Measurements from ENCODE around the gene TVP23C. TPM values are rescaled to one million over a fixed set of nuclear protein-coding genes. Genes with fewer than 3 reads are reported as not detected.

TVP23C gene
- polyA plus RNA-seq, 3 donors = 16.3 to 20.2 (median 16.8) TPM

DNA sequence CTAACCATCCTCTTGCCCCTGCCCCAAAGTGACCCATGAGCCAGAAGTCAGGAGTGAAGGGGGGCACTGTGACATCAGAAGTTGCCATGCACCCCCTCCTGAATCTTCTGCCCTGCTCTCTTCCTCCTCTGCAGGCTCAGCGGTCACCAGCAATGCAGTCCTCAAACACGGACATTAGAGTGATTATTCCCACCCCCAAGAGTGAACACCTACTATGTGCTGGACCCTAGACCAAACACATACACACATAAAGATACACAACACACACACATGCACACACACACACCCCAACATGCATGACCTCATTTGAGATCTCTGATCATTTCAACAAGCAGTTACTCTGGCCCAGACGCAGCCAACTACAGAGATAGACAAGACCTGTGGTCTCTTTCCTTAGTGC, 95.7 kb downstream of the TVP23C start, which contains the start of gene CDRT4:
TSS of gene CDRT4 (minus strand) at position 30 of the 400 bp plus-strand sequence. CDS start 27,383 bp downstream, outside the sequence.
- no peak for DNase-seq (ENCODE audit: low read depth in 3 of 3, low spot score in 2 of 3)

DNA sequence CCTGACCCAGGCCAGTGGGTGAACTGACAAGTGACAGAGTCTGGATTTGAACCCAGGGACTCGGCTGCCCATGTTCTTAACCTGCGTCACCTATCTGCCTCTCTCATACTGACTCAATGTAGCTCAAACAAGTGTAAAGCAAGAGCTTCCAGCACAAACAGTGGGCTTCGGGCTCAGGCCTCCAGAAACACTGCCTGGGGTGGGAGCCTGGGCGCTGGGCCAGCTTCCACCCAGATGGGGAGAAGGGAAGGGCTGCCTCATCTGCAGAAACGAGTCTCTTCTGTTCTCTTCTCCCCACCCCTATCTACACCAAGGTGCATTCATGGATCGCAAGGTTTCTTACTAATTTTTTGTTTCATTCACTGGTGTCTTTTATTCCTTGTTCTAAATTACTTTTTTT, 97.2 kb downstream of the TVP23C start:
- no peak for DNase-seq (ENCODE audit: low read depth in 3 of 3, low spot score in 2 of 3)

DNA sequence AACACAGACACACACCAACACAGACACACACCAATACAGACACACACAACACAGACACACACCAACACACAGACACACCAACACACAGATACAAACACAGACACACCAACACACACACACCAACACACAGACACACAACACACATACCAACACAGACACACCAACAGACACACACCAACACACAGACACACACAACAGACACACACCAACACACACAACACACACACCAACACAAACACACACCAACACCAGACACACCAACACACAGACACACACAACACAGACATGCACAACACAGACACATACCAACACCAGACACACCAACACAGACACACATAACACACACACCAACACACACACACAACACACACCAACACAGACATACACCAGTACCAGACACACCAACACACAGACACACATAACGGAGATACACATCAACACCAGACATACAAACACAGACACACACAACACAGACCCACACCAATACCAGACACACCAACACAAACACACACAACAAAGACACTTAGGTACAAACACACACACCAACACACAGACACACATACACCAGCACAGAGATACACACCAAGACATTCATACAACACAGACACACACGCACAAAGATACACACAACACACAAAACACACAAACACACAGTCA, 98.1 kb downstream of the TVP23C start:
- DNase-seq (ENCODE audit: low read depth in 3 of 3, low spot score in 2 of 3) = no peak

DNA sequence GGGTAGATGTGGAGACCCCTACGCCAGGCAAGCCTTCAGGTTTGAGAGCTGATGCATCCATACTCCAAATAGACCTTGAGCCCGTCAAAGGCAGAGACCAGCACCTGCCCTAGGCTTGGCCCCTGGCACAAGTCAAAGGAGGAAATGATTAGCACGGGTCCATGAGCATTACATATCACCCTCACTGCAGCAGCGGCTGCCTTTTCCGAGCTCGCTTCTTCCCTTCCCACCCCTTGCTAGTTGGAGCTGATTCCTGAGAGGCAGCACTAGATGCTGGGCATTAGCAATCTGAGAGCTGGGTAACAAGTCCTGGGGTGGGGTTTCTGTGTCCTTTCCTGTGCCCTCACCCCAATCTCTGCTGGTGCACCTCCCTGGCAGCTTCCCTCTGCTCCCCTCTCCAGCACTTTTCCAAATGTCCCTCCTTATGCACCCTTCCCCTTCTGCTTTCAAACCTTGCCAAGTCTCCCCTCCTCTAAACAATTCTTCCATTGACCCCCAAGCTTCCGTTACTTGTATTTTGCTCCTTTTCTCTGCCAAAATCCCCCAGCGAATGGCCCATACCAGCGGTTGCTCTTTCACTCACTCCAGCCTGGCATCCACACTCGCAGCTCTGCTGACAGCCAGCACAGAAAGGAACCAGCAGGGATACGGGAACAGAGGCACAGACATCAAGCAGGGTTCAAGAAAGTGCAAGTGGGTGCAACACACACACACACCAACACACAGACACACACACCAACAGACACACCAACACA, 98.9 kb downstream of the TVP23C start:
- DNase-seq (ENCODE audit: low read depth in 3 of 3, low spot score in 2 of 3) = no peak

DNA sequence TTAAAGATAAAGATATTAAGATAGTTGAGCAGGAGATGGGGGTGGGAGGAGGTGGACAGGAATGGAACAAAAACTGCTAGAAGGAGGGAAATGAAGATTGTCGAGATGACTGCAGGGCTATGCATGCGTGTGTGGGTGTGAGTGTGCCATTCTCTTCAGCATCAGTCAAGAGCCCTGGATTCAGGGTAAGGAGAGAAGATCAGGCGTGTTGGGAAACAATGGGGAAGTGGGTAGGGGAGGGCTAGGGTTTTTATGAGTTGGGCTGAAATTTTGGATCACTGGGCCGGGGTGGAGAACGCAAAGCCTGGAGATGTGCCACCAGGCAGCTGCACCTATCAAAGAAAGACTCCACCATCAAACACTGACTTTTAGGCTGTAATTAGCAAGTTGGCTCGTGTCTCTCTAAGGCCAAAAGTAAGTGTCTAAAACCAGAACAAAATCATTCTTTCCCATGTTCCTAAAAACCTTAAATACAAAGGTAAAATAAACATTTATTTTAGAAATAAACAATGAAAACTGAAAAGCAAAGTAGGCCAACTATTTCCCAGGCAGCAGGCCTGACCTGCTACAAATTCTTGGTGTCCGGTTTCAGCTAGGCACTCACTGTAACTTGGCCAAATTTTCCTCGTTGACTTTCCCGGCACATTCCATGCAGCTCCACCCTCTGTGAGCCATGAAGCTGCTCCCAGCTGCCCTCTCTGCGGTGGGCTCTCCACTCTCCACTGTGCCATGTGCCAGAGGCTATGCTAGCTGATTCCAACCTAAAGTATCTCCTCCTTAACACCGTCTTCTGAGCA, 100.1 kb downstream of the TVP23C start:
- peak in 1 of 3 donors; percentile 46 for DNase-seq (ENCODE audit: low read depth in 3 of 3, low spot score in 2 of 3)

DNA sequence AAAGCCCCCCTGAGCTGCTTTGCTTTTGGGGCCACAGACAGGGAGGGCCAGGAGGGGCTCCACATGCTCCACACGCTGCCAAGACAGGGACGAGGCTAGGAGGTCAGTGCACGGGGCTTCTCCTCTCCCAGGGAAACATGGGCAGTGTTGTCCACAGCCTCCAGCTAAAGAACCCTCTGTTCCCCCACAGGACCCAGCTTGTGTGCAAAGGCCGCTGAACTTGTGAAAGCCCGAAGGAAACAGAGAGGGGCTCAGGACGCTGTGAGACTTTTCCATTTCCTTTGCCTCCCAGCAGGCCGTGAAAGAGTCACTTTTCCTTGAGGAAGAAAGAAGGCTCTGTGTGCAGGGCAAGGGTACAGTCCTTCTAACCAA, 105.6 kb downstream of the TVP23C start:
- DNase-seq (ENCODE audit: low read depth in 3 of 3, low spot score in 2 of 3) = no peak

DNA sequence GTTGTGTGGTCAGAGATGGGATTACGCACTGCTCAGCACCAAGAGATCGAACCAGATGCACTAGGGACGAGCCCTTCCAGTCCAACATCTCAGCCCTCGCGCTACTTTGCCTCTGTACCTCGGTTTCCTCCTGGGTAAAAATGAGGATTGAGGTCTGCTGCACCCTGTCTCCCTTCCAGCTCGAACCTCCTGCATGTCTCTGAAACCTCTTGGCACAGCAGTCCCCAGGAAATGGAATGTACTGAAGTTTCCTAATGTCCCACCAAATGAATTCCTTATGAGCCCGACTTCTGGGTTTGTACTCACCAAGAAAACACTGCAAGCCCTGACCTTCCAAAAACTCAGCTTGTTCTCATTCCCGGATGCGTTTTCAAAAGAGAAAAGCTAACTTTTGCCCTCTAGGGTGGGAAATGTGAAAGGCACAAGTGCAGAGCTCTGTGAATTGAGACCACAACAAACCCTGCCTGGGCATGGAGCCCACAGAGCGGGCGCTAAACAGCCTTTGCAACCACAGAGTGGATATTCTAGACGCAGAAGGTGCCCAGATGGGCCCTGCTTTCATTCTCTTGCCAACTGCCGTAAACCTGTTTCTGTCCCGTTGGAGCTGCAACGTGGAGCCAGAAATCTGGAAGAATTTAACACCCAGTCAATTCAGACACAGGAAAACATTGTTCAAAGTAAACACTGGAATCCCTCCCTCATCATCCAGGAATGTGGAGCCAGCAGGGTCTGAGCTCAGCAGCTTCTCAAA, 106.1 kb downstream of the TVP23C start:
- DNase-seq (ENCODE audit: low read depth in 3 of 3, low spot score in 2 of 3) = no peak

DNA sequence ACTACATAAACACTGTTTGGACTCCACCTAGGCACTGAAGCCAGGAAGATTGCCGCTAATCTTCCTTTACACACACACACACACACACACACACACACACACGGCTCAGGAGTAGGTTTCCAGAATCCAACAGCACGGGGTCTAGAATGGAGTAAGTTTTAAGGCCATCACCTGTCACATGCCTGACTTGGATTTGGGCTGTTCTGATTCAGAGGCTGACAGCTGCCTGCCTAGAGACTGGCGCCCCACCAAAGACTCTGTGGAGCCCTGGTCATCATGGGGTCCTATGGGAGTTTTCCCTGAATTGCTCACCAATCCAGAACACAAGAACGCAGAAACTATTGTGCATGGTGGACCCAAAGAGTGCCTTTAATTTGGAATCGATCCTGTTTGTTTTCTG, 106.8 kb downstream of the TVP23C start:
- DNase-seq (ENCODE audit: low read depth in 3 of 3, low spot score in 2 of 3) = no peak

DNA sequence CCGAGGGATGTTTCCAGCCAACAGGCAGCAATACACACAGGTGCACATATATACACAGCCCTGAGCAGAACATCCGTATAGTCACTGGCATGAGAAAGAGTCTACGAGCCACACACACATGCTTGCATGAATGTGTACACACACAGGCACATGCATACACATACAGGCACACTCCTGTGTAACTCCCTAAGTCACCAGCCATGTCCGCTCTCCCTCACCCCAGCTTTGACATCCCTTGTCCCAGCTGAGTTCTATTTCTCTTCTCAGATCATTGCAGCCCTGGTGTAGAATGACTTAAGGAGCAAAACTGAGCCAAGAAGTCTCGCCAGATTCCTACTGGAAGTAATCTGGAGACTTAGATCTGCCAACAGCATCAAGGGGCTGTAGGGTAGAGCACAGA, 108.9 kb downstream of the TVP23C start:
- DNase-seq (ENCODE audit: low read depth in 3 of 3, low spot score in 2 of 3) = no peak

DNA sequence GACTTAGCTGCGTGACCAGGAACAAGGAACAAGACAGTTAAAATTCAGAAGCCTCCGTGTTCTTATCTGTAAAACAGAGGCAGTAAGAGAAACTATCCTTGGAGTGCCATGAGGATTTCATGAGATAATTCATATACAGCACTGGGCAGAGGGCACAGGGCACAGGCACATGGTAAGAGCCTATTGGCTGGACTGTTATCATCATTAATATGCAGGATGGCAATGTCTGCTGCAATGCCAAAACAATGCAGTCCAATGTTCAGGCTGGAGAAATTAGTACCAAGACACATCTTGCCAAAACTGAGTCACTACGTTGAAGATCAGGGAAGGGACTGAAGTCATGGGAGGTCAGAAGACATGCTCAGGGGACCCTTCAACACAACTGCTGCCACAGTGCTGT, 109.5 kb downstream of the TVP23C start:
- no peak for DNase-seq (ENCODE audit: low read depth in 3 of 3, low spot score in 2 of 3)

DNA sequence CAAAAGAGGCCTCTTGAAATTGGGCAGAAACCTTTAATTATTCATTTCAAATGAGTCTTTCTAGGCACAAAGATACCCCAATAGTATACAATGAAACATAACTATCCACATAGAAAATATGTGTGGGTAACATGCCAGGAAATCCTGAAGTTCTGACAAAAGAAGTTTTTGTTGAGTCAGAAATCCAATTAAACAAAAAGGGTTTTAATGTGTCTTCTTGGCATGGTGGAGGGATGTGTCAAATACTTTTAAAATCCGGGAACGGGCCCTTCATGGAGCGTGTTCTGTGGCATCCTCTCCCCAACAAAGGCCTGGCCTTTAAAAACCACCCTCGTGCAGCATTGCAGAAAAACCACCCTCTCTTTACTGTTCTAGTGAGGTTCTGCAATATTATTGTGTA, 110.0 kb downstream of the TVP23C start:
- no peak for DNase-seq (ENCODE audit: low read depth in 3 of 3, low spot score in 2 of 3)

DNA sequence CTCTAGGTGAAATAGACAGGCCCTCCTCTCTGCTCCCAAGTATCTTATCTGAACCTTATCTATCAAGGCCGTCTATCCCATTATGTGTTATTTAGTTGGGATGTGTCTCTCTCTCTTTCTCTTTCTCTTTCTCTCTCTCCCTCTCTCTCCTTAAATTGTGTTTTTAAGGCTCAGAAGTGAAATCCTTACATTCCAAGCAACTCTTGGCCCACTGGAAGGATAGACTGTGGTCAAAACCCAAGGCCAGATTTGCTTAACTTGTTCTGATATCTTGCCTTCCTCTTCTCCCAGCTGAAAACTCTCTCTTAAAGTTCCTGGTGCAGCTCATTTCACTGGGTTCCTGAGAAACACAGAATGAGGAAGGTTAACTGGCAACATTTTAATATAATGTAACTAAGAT, 110.5 kb downstream of the TVP23C start:
- no peak for DNase-seq (ENCODE audit: low read depth in 3 of 3, low spot score in 2 of 3)

Other genes starting within 250 kb of the TVP23C start
- gene TEKT3, start 221.9 kb downstream of the TVP23C start, polyA plus RNA-seq (ENCODE audit: insufficient read length in 3 of 3) = 1 to 10 TPM; 1.4 to 1.7 (median 1.6) TPM
- 1 to 10 TPM; 2.3 to 3.1 (median 2.3) TPM for gene CDRT4, start 95.9 kb downstream of the TVP23C start, polyA plus RNA-seq (ENCODE audit: insufficient read length in 3 of 3)
- under 1 TPM; 0.42 to 0.89 (median 0.61) TPM for gene FBXW10B, start 56.2 kb upstream of the TVP23C start, polyA plus RNA-seq (ENCODE audit: insufficient read length in 3 of 3)
- gene TRIM16, start 120.8 kb upstream of the TVP23C start, polyA plus RNA-seq (ENCODE audit: insufficient read length in 3 of 3) = 10 to 100 TPM; 22.7 to 27.4 (median 22.7) TPM
- 10 to 100 TPM; 42.7 to 46.9 (median 45.2) TPM for gene ZNF286A, start 136.3 kb upstream of the TVP23C start, polyA plus RNA-seq (ENCODE audit: insufficient read length in 3 of 3)
- under 1 TPM; 0.19 to 0.64 (median 0.33) TPM for gene TBC1D26, start 168.8 kb upstream of the TVP23C start, polyA plus RNA-seq (ENCODE audit: insufficient read length in 3 of 3)